NCI-H1694 (cell line): ENCODE results near the gene HAL.

Source experiments
- DNase-seq: peaks from one replicate; lab custom pipeline; 2025; lab: John Stamatoyannopoulos, UW

Gene HAL

DNA sequence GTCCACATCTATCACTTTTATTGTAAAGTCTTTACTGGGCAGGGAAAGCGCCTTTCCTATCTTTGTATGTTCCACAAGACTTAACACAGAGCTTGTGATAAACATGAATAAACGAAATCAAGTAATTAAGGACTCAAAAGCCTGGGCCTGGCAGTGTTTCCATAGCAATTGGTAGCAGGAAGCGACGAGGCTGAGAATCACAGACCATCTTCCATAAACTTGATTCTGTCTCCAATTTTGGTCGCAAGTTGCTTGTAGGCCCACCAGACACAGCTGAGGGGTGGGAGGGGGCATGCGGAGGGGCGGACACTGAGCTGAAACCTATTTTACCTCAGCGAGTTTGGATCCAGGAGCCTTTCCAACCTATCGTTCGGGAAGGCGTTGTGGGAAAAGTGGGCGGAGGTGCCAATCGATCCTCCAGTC is 54.0 kb downstream of the HAL start:
- DNase-seq, result no peak

DNA sequence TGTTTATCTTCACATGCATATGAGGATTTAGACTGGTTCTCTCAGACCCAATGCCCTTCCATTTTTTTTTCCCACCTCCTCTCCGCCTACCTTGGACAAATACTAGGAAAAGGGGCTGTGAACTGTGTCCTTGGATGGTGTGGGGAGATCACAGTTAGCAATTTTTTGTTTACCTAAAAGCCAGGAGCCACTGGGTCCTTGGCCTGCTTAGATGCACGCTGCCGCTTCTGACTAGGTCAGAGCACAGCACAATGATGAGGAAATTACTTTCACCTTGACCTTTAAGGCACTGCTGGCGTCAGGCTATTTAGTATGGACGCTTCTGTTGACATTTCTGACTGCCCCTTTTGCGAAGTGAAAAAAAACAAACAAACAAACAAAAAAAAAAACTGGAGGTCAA is 55.6 kb downstream of the HAL start:
- no peak for DNase-seq
